ENCODE measurements around the gene BEND3.

DNA sequence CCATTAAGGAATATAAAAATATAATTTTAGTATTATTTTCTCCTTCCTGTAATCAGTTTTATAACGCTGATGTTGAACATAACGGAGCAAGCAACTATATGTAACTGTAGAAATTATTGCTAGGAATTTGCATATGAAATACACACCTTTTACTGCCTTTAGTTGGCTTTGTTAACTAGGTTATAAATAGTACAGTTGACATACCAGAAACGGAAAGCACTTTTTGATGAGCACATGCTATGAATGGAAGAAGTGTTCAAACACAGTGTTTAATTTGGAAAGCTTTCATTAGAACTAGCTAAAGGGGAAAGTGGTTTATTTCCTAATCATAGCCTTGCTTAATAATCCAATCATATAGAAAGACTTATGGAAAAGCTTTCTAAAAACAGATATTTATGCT, 25.3 kb upstream of the BEND3 start:
- TF ChIP-seq POLR2A (IDR thresholded peaks at IDR 0.05) (no peak), POLR2AphosphoS5 (IDR thresholded peaks at IDR 0.05) (no peak)
